HEK293 (cell line): Measurements from ENCODE around the gene FRMD8.

Experiments
- CTCF ChIA-PET: fragments of 350-600 bp; formaldehyde crosslinking; extraction: SDS; loops from one replicate; lab custom pipeline; 2021; ENCODE audit warnings: antibody characterized with exemption; lab: Yijun Ruan, JAX
- POLR2A ChIA-PET: fragments of 300-600 bp; formaldehyde crosslinking; extraction: SDS; loops from one replicate; lab custom pipeline; 2020; ENCODE audit warnings: antibody characterized with exemption, inconsistent platforms; lab: Yijun Ruan, JAX
- H3K27ac ChIP-seq: fragments of 200-500 bp; sonication (Bioruptor generic); 2 replicates; pipeline ENCODE4 v1.5.1; 2014; ENCODE audit warnings: low read depth, low read length, control low read depth, inconsistent platforms; ENCODE audit errors: extremely low read depth
- H3K36me3 ChIP-seq, 2 experiments: fragments of 200-500 bp in 1 of 2; sonication (Bioruptor generic) in 1 of 2; 1 replicate in 1 of 2; 2 replicates in 1 of 2; pipeline ENCODE4 v1.5.1; 2014 to 2017; ENCODE audit warnings: inconsistent platforms in 2 of 2, low read length in 2 of 2; ENCODE audit not compliant: control insufficient read depth in 2 of 2, insufficient read depth in 1 of 2
- H3K4me1 ChIP-seq: fragments of 200-500 bp; sonication (Bioruptor generic); 2 replicates; pipeline ENCODE4 v1.5.1; 2014; ENCODE audit warnings: mild to moderate bottlenecking, low read length, inconsistent platforms; ENCODE audit not compliant: control insufficient read depth, insufficient read depth
- H3K4me3 ChIP-seq: 2 replicates; pipeline ENCODE4 v1.5.1; 2011; ENCODE audit warnings: low read depth, mild to moderate bottlenecking, control low read depth, low read length, moderate library complexity
- H3K9me3 ChIP-seq: fragments of 200-500 bp; sonication (Bioruptor generic); 2 replicates; pipeline ENCODE4 v1.5.1; 2014; ENCODE audit warnings: low read depth, low read length, inconsistent platforms; ENCODE audit not compliant: control insufficient read depth, insufficient read depth
- ELK4 ChIP-seq: IDR thresholded peaks from 2 replicates; pipeline ENCODE4 v1.6.1; 2011; ENCODE audit warnings: mild to moderate bottlenecking, low read depth, low read length, borderline replicate concordance
- FEZF1 ChIP-seq: fragments of 450-650 bp; formaldehyde crosslinking; IDR thresholded peaks from 2 replicates; pipeline ENCODE4 v1.5.1; 2016; ENCODE audit warnings: missing biosample characterization, missing genetic modification characterization
- GFI1B ChIP-seq: fragments of 450-650 bp; formaldehyde crosslinking; IDR thresholded peaks from 2 replicates; pipeline ENCODE4 v1.5.1; 2016; ENCODE audit warnings: missing biosample characterization, missing genetic modification characterization
- KLF16 ChIP-seq: fragments of 450-650 bp; formaldehyde crosslinking; IDR thresholded peaks from 2 replicates; pipeline ENCODE4 v1.5.1; 2017; ENCODE audit warnings: missing biosample characterization, missing genetic modification characterization
- PBX3 ChIP-seq: sonication (generic); formaldehyde crosslinking; IDR thresholded peaks from 2 replicates; pipeline ENCODE4 v1.8.1; 2022; ENCODE audit warnings: mild to moderate bottlenecking, moderate library complexity, missing genetic modification reagents
- ZBTB21 ChIP-seq: fragments of 450-650 bp; formaldehyde crosslinking; IDR thresholded peaks from 2 replicates; pipeline ENCODE4 v1.5.1; 2017; ENCODE audit warnings: missing biosample characterization, missing genetic modification characterization
- ZEB2 ChIP-seq: fragments of 450-650 bp; formaldehyde crosslinking; IDR thresholded peaks from 2 replicates; pipeline ENCODE4 v1.5.1; 2016; ENCODE audit warnings: missing biosample characterization, missing genetic modification characterization
- ZNF184 ChIP-seq: fragments of 450-650 bp; IDR thresholded peaks from 2 replicates; pipeline ENCODE4 v1.5.1; 2018; ENCODE audit warnings: missing biosample characterization, mild to moderate bottlenecking, missing genetic modification characterization
- ZNF221 ChIP-seq: fragments of 450-650 bp; formaldehyde crosslinking; IDR thresholded peaks from 2 replicates; pipeline ENCODE4 v1.5.1; 2017; ENCODE audit warnings: missing biosample characterization, missing genetic modification characterization, borderline replicate concordance
- ZNF223 ChIP-seq: fragments of 450-650 bp; formaldehyde crosslinking; IDR thresholded peaks from 2 replicates; pipeline ENCODE4 v1.5.1; 2016; ENCODE audit warnings: missing biosample characterization, missing genetic modification characterization
- ZNF302 ChIP-seq: fragments of 450-650 bp; formaldehyde crosslinking; IDR thresholded peaks from 2 replicates; pipeline ENCODE4 v1.5.1; 2016; ENCODE audit warnings: missing biosample characterization, missing genetic modification characterization, low read depth
- ZNF391 ChIP-seq: fragments of 450-650 bp; formaldehyde crosslinking; IDR thresholded peaks from 2 replicates; pipeline ENCODE4 v1.5.1; 2016; ENCODE audit warnings: low read depth, missing biosample characterization, missing genetic modification characterization, borderline replicate concordance
- ZNF398 ChIP-seq: fragments of 450-650 bp; formaldehyde crosslinking; IDR thresholded peaks from 2 replicates; pipeline ENCODE4 v1.5.1; 2017; ENCODE audit warnings: missing biosample characterization, missing genetic modification characterization
- ZNF426 ChIP-seq: fragments of 450-650 bp; formaldehyde crosslinking; IDR thresholded peaks from 2 replicates; pipeline ENCODE4 v1.5.1; 2017; ENCODE audit warnings: missing biosample characterization, missing genetic modification characterization, mild to moderate bottlenecking, inconsistent platforms, moderate library complexity
- ZNF776 ChIP-seq: fragments of 450-650 bp; formaldehyde crosslinking; IDR thresholded peaks from 2 replicates; pipeline ENCODE4 v1.5.0; 2017; ENCODE audit warnings: missing biosample characterization, missing genetic modification characterization, borderline replicate concordance
- ZNF792 ChIP-seq: fragments of 450-650 bp; formaldehyde crosslinking; IDR thresholded peaks from 2 replicates; pipeline ENCODE4 v1.5.1; 2016; ENCODE audit warnings: missing biosample characterization, missing genetic modification characterization
- ZSCAN18 ChIP-seq: fragments of 450-650 bp; formaldehyde crosslinking; IDR thresholded peaks from 2 replicates; pipeline ENCODE4 v1.5.1; 2016; ENCODE audit warnings: missing biosample characterization, missing genetic modification characterization
- TF ChIP-seq, protein P1 (sequence below): fragments of 450-650 bp; formaldehyde crosslinking; IDR thresholded peaks from 2 replicates; pipeline ENCODE4 v1.5.1; 2016; ENCODE audit warnings: missing biosample characterization, missing genetic modification characterization
- TF ChIP-seq, protein P2 (sequence below): fragments of 450-650 bp; formaldehyde crosslinking; IDR thresholded peaks from 2 replicates; pipeline ENCODE4 v1.5.1; 2016; ENCODE audit warnings: missing biosample characterization, missing genetic modification characterization
- TF ChIP-seq, protein P3 (sequence below): fragments of 450-650 bp; formaldehyde crosslinking; IDR thresholded peaks from 2 replicates; pipeline ENCODE4 v1.5.1; 2016; ENCODE audit warnings: missing biosample characterization, missing genetic modification characterization
- TF ChIP-seq, protein P4 (sequence below): fragments of 450-650 bp; formaldehyde crosslinking; IDR thresholded peaks from 2 replicates; pipeline ENCODE4 v1.5.1; 2016; ENCODE audit warnings: missing biosample characterization, missing genetic modification characterization

FRMD8 gene

GRCh38 chr11:65428578-65429067 lies 42.2 kb downstream of the FRMD8 start:
- Histone ChIP-seq H3K27ac (no peak overlapping the region), H3K4me3 (peak overlapping the region; percentile 68), H3K36me3 (peaks cover 0 to 53% of the 10 kb centered on the region in 2 experiments; a peak in 1 of 3 replicates), H3K4me1 (no peaks in the 10 kb centered on the region), H3K9me3 (no peaks in the 10 kb centered on the region)
- ChIA-PET CTCF (interaction anchor here (0.5 to 1.3 kb wide), 3 partner anchors 12 to 82 kb away, joined by 3 to 6 read pairs (median 3); no protein-coding TSS in a partner anchor), POLR2A (interaction anchor here (1.5 to 16.9 kb wide), 5 partner anchors 8 to 71 kb away, joined by 3 to 1129 read pairs (median 5); partner anchors contain the start of gene MALAT1)
- TF ChIP-seq, protein P1, sequence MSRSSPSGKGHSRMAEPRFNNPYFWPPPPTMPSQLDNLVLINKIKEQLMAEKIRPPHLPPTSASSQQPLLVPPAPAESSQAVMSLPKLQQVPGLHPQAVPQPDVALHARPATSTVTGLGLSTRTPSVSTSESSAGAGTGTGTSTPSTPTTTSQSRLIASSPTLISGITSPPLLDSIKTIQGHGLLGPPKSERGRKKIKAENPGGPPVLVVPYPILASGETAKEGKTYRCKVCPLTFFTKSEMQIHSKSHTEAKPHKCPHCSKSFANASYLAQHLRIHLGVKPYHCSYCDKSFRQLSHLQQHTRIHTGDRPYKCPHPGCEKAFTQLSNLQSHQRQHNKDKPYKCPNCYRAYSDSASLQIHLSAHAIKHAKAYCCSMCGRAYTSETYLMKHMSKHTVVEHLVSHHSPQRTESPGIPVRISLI, result peak; percentile 59; the same call in 1 of the 2 replicates
- TF ChIP-seq ELK4, result 0 out of 2 replicates have a peak, but pooled peaks have one; percentile 27
- no peak for TF ChIP-seq FEZF1 (tag by site-specific recombination)
- no peak for TF ChIP-seq ZNF776
- TF ChIP-seq ZBTB21, result no peak
- TF ChIP-seq, protein P2, sequence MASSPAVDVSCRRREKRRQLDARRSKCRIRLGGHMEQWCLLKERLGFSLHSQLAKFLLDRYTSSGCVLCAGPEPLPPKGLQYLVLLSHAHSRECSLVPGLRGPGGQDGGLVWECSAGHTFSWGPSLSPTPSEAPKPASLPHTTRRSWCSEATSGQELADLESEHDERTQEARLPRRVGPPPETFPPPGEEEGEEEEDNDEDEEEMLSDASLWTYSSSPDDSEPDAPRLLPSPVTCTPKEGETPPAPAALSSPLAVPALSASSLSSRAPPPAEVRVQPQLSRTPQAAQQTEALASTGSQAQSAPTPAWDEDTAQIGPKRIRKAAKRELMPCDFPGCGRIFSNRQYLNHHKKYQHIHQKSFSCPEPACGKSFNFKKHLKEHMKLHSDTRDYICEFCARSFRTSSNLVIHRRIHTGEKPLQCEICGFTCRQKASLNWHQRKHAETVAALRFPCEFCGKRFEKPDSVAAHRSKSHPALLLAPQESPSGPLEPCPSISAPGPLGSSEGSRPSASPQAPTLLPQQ, result no peak

DNA sequence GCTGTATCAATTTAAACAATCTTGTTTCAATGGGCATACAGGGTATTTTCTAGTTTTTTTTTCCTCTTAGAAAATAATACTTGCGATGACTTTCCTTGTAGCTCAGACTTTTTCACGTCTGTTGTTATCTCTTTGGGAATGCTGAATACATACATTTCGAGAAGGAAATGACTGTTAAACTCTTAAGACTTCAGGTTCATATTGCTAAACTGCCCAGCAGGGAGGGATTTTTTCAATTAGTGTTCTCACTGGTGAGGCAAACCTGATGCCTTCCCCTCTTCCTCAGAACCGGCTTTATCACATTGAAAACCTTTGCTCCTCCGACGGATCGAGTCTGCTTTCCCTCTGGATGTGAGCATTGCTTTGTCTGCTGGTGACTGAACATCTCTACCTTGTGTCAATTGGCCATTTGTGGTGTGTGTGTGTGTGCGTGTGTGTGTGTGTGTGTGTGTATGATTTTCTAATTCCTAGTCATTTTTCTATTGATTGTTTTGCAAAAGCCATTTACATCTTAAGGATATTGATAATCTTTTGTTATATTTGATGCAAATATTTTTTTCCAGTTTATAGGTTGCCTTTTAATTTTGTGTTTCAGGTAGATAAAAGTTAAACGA lies 42.7 kb downstream of the FRMD8 start:
- H3K9me3 ChIP-seq, result no peaks in the 10 kb centered on the region
- H3K27ac ChIP-seq, result peak overlapping the region; percentile 55; the same call in 1 of the 2 replicates
- ChIA-PET POLR2A (interaction anchor here (1.0 to 16.9 kb wide), 7 partner anchors 9 to 70 kb away, joined by 3 to 1129 read pairs (median 6); partner anchors contain the start of genes FRMD8 and MALAT1), CTCF (interaction anchor here (0.5 to 1.3 kb wide), 3 partner anchors 13 to 81 kb away, joined by 3 to 6 read pairs (median 3); no protein-coding TSS in a partner anchor)
- H3K4me1 ChIP-seq, result no peaks in the 10 kb centered on the region
- H3K4me3 ChIP-seq, result peak overlapping the region; percentile 68
- H3K36me3 ChIP-seq, result peaks cover 0 to 51% of the 10 kb centered on the region in 2 experiments; a peak in 1 of 3 replicates
- TF ChIP-seq, protein P3, sequence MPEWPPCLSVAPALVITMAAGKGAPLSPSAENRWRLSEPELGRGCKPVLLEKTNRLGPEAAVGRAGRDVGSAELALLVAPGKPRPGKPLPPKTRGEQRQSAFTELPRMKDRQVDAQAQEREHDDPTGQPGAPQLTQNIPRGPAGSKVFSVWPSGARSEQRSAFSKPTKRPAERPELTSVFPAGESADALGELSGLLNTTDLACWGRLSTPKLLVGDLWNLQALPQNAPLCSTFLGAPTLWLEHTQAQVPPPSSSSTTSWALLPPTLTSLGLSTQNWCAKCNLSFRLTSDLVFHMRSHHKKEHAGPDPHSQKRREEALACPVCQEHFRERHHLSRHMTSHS, result no peak
- no peak for TF ChIP-seq KLF16 (tag by site-specific recombination)
- TF ChIP-seq ZNF223 (tag by site-specific recombination), result no peak
- TF ChIP-seq ZSCAN18, result no peak
- no peak for TF ChIP-seq ZNF221 (tag by site-specific recombination)
- 0 out of 2 replicates have a peak, but pooled peaks have one; percentile 42 for TF ChIP-seq ZEB2 (tag by site-specific recombination)
- TF ChIP-seq ZNF792 (tag by site-specific recombination), result no peak
- no peak for TF ChIP-seq ZNF426 (tag by site-specific recombination)
- peak; percentile 84; the same call in 1 of the 2 replicates for TF ChIP-seq ZNF391 (tag by site-specific recombination)
- no peak for TF ChIP-seq PBX3
- TF ChIP-seq ZNF184 (tag by site-specific recombination), result no peak
- no peak for TF ChIP-seq ZNF302
- TF ChIP-seq ZNF398 (tag by site-specific recombination), result no peak; the same call in 1 of the 2 replicates
- TF ChIP-seq, protein P4, sequence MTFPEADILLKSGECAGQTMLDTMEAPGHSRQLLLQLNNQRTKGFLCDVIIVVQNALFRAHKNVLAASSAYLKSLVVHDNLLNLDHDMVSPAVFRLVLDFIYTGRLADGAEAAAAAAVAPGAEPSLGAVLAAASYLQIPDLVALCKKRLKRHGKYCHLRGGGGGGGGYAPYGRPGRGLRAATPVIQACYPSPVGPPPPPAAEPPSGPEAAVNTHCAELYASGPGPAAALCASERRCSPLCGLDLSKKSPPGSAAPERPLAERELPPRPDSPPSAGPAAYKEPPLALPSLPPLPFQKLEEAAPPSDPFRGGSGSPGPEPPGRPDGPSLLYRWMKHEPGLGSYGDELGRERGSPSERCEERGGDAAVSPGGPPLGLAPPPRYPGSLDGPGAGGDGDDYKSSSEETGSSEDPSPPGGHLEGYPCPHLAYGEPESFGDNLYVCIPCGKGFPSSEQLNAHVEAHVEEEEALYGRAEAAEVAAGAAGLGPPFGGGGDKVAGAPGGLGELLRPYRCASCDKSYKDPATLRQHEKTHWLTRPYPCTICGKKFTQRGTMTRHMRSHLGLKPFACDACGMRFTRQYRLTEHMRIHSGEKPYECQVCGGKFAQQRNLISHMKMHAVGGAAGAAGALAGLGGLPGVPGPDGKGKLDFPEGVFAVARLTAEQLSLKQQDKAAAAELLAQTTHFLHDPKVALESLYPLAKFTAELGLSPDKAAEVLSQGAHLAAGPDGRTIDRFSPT (tag by site-specific recombination), result no peak
- TF ChIP-seq GFI1B, result no peak
